NOMO-1 (cell line): Measurements from ENCODE around the gene SIGLEC7.
"Not testable (repeated sequence)": the region's sequence is repeated elsewhere in the genome, so short reads cannot be mapped to it uniquely, and the experiment has no call there.

Experiments used
- DNase-seq, 2 experiments: peaks; one replicate each; lab custom pipeline; 2025; ENCODE audit not compliant: unreplicated experiment in 2 of 2; lab: John Stamatoyannopoulos, UW

Gene SIGLEC7

DNA sequence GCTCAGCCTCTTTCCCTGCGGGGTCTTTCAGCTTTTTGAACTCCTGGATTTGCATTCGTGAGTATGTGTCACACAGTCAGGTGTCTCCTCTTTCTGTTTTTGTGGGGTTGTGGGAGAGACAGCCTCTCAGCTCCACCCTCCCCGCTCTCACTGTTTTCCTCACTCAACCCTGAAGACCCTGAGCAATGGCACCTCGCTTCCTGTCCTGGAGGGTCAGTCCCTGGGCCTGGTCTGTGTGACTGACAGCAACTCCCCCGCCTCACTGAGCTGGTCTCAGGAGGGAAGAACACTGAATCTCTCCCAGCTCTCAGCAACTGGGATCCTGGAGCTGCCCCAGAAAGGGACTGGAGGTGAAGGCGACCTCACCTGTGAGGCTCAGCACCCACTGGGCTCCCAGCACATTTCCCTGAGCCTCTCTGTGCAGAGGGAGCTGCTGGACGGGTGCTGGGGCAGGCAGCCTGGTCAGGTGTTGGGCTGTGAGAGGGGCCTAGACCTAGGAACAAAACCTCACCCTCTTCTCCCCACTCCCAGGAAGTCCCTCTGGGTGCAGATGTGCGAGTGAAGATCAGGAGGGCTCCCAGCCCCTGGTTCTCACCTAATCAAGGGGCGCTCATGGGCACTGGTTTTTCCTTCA lies 4.2 kb upstream of the SIGLEC7 start:
- no peak for DNase-seq

DNA sequence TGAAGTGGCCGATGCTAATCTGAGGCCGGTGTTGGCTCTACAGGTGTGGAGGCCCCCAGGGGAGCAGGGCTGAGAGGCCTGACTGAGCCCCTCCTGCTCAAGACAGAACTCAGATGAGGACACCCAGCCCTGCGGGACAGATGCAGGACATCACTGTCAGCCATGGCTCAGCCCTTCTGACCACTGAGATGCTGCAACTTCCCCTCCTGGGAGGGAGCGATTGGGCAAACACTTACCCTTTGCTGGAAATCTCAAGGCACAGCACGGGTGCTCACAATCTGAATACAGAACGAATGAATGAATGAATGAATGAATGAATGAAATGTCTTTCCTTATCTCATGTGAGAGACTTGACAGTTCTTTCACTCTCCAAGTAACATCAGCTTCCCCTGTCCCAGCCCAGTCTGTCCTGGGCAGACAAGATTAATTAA lies 3.5 kb upstream of the SIGLEC7 start:
- DNase-seq: peak; percentile 76 to 88

DNA sequence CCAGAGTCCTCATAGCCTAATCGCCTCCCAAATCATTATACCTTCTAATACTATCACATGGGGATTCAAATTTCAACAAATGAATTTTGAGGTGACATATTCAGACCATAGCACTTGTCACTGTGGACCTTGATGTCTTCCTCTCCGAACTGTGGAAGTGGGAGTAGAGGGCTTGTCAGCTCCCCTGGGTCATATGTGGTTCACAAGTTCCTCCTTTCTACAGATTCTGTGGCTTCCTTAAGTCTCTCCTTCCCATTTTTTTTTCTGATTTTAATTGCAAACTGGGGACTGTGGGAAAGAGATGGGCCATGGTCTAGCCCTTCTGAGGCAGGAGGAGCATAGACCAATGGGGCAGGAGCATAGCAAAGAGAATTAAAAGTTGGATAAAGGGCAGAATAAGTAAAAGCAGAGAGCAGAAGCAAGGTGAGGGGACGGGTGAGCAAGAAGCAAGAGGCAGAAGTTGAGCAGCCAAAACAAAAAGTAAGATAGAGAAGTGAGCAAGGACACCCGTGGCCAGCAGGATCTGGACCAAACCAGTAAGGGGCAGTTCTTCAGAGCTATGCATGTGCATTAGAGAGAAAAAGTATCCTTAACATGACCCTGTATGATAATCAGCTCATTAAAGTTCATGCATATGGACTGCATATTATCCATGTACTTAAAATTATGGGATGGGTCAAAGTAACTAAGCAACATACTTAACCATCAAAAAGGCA lies 2.6 kb upstream of the SIGLEC7 start:
- peak; percentile 69 to 87 for DNase-seq

DNA sequence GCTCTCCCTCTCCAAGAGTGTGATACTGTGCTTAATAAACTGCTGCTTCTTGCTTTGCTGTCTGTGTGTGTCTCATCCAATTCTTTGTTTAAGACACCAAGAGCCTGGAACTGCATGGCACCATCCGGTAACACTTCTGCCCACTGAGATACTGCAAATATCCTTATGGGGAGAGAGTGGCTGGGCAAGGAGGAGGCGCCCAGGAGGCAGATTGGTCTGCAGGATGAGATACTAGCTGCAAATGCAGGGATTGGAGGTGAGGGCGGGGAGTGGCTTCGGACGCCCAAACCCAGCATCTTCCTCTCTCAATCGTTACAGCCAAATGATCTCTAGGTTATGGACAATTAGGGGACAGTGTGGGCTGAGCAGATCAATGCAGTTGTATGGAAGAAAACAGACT lies 1.7 kb upstream of the SIGLEC7 start:
- no peak for DNase-seq

DNA sequence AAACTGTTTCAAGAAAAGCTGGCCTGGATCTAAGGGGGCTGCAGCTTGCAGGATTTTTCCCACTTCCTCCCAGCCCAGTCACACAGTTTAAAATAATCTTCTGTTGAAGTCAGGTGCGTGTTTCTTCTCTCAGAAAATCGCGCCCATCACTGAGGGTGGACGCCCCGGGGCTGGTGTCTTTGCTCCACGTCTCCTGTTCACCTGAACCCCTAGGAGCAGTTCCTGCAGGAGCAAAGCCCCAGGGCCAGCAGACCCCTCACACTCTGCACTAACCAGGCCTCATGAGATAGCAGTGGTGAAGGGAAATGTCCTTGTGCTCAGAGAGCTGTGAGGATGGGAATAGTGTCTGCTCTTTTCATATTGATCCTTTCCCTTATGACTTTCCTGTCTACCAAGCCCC lies 920 bp upstream of the SIGLEC7 start:
- no peak for DNase-seq

DNA sequence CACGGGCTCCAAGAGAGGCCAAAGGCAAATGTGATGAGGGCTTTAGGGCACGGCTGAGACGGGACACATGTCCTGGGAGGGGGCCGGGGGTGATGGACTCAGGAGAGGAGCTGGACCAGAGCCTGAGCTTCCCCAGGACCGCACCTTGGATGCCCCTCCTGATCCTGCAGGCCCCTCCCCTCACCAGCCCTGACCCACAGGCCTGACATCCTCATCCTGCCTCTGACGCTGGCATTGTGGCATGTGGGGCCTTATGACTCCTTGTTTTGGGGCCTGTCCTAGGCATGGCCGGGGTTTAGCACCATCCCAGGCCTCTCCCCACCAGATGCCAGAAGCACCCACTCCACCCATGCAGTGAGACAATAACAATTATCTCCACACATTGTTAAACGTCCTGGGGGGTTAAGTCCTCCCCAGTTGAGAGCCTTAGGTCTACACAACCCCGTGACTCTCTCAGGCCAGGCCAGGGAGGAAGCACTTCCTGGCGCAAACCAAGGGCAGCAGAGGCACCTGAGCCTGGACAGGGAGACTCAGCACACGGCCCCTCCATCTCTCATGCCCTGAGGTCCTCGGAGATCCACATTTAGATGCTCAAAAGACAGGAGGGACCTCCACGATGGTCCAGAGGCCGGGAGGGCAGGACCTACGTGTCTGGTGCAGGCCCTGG lies 841 bp downstream of the SIGLEC7 start:
- not testable (repeated sequence) for DNase-seq

DNA sequence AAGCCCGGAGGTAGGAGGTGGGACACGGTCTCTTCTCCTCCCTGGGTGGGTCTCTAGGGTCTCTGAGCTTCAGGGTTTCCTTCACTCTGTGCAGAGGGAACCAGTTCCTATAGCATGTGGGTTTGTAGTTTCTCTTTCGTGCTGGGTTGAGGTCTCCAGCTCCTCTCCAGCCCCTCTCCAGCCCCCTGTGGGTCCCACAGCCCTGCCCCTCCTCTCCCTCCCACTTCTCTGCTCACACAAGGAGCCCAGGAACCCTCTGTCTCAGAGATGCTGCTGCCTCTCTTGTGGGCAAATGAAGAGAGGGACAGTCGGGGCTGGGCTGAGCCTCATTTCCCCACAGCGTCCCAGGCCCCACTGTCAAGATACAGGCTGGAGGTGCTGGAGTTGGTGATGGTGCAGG lies 1.4 kb downstream of the SIGLEC7 start:
- no peak for DNase-seq

DNA sequence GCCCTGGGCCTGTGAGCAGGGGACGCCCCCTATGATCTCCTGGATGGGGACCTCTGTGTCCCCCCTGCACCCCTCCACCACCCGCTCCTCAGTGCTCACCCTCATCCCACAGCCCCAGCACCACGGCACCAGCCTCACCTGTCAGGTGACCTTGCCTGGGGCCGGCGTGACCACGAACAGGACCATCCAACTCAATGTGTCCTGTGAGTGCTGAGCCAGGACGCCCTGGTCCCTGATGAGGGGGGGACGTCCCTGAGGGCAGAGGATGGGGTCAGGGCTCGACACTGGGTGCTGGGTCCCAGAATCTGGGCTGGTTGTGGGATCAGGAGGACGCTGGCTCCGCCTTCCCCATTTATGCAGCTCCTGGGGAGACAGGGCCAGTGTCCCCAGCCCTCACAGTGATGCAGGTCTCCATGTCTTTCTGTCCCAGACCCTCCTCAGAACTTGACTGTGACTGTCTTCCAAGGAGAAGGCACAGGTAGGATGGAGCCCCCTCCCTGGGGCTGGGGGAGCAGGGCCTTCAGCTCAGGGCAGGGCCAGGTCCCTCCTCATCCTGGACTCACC lies 2.5 kb downstream of the SIGLEC7 start:
- no peak for DNase-seq

DNA sequence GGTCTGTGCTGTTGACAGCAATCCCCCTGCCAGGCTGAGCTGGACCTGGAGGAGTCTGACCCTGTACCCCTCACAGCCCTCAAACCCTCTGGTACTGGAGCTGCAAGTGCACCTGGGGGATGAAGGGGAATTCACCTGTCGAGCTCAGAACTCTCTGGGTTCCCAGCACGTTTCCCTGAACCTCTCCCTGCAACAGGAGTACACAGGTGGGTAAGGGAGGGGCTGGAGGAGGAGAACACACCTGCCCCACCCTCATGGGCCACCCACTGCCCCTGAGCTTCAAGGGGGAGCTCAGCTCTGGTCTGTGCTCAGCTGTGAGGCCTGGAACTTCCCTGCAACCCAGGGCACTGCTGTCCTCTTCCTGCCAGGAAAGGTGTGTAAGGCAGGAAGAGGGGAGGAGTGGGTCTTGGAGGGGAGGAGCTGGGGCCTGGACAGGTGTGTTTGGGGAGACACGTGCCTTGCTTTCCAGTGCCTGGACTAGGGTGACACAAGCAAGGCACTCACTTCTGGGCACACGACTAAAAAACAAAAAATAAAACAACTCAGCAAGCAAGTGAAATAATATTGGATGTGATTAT lies 3.9 kb downstream of the SIGLEC7 start:
- DNase-seq: no peak

DNA sequence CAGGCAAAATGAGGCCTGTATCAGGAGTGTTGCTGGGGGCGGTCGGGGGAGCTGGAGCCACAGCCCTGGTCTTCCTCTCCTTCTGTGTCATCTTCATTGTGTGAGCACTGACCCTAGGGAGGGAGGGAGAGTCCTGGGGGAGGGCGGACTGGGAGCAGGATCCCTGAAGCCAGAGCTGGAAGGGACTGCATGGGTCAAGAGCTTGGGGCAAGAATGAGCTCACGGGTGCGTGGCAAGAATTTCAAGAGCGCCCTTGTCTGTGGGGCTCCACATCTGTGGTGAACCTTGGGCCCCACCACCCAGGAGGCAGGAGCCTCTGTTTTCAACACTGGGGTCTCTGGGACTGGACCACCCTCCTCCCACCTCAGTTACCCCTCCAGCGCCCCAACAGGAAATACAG lies 4.7 kb downstream of the SIGLEC7 start:
- no peak for DNase-seq

DNA sequence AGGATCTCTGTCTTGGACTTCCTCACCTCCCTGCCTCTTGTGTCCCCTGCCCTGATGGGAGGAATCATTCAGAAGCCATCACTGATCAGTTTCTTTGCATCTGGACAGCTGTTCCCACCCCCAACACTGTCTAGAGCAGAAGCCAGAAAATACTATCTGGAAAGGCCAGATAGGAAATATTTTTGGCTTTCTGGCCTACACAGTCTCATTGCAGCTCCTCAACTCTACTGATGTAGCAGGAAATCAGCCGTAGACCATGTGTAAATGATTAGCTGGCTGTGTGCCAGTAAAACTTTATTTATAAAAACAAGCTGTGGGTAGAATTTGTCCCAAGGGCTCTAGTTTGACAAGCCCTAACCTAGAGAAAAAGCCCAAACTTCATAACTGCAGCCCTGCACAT lies 5.6 kb downstream of the SIGLEC7 start:
- DNase-seq: no peak

DNA sequence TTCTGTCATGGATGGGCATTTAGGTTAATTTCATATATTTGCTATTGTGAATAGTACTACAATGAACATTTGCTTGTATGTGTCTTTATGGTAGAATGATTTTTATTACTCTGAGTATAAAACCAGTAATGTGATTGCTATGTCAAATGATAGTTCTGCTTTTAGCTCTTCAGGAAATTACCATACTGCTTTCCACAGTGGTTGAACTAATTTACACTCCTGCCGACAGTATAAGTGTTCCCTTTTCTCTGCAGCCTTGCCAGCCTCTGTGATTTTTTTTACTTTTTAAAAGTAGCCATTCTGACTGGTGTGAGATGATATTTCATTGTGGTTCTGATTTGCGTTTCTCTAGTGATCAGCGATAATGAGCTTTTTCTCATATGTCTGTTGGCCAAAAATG lies 6.5 kb downstream of the SIGLEC7 start:
- peak in 1 of 2 experiments; percentile 81 for DNase-seq

DNA sequence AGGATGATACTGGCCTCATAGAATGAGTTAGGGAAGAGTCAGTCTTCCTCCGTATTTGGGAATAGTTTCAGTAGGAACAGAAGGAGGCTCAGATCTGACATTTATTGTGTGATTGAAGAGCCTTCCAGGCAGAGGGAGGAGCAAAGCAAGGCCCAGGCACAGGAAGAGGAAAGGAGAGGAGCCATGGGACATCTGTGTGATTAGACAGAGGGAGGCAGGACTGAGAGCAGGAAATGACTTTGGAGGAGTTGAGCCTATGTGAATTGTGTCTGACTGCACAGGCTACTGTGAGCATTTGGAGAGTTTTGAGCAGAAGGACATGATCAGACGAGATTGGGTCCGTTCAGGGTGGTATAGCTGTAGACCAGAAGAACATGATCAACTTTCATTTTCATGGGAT lies 8.5 kb downstream of the SIGLEC7 start:
- DNase-seq: no peak

DNA sequence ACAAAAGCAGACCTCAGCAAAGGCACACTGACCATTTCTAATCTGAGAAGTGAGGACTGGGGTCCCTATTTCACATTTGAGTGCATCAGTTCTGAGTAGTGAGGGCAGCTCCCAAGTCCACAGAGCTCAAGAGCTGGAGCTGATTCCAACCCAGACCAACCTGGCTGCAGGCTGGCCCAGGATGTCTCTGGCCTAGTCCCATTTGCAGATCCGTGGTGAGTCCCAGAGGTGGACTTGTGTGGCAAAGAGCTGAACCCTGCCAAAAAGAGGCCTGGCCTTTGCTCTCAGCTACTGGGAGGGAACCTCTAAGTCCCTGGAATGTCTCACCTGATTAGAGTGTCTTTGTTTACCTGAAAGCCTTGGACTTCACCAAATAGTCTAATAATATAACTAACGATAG lies 14.6 kb downstream of the SIGLEC7 start:
- no peak for DNase-seq

DNA sequence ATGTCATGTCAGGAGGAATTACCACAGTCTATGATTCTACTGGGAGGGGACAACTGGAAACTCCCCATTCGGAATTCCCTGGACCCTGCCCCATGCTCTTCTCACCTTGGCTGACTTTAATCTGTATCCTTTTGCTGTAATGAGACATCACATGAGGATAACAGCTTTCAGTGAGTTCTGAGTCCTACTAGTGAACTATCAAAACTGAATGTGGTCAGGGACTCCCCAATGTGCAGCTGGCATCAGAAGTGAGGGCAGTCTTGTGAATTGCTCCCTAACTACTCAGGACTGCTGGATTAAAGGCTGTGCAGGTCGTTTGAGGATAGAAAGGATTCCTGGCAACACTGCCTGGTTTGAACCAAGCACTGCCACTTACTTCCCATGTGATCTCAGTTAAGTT lies 15.2 kb downstream of the SIGLEC7 start:
- no peak for DNase-seq

DNA sequence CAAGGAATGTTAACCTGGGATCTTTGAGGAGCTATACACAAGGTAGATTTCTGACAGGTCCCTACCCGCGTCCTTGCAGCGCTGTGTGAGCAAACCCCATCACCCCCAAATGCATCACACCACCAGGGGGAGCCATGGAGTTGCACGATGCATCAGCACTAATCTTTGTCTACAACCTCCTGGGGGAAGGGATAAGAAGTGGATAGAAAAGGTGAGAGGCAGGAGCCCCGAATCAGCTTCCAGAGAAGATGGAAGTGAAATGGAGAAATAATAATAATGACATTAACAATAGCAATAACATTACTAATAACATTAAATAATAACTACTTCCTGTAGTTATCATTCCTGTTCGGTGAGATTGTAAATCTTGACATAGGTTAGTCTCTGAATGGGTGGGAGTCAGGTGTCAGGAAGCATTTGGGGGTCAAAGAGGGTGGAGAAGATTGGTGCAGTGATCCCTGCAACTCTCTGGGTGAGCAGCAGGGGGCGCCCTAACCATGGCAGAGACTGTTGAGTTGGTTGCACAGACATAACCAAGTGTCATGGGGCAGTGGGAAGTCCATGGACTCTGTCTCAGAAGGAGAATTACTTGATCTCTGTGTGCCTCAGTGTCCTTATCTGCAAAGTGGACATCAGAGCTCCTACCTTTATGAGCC lies 16.5 kb downstream of the SIGLEC7 start:
- peak; percentile 38 to 46 for DNase-seq

DNA sequence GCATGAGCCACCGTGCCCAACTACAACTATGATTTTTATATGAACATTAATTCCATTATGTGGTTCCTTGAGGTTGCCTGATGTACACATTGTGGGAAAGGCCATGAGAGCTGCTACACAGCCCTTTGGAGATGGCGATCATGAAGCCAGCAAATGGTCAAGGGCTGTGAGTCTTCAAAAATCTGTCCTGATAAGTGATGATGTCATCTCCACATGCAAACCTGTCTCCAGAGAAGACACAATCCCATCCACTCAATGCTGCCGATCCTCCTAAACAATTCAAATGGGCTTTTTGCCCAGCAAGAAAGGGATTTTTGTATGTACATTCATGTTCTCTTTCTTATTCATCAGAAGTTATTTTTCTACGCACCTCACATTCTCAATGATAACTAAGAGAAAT lies 17.6 kb downstream of the SIGLEC7 start:
- no peak for DNase-seq

DNA sequence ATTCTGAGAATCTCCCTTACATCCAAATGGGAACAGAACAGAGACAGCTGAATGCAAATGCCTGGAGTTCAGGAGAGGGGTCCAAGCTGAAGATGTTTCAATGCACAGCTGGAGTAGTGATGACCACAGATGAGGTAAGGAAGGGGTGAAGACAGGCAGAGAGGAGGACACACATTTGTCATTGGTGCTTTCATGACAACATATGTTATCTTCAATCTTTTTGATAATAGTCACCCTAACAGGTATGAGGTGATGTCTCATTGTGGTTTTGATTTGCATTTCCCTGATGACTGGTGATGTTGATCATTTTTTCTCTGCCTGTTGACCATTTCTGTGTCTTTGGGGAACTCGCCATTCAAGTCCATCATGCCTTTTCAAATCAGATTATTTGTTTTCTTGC lies 19.2 kb downstream of the SIGLEC7 start:
- no peak for DNase-seq

DNA sequence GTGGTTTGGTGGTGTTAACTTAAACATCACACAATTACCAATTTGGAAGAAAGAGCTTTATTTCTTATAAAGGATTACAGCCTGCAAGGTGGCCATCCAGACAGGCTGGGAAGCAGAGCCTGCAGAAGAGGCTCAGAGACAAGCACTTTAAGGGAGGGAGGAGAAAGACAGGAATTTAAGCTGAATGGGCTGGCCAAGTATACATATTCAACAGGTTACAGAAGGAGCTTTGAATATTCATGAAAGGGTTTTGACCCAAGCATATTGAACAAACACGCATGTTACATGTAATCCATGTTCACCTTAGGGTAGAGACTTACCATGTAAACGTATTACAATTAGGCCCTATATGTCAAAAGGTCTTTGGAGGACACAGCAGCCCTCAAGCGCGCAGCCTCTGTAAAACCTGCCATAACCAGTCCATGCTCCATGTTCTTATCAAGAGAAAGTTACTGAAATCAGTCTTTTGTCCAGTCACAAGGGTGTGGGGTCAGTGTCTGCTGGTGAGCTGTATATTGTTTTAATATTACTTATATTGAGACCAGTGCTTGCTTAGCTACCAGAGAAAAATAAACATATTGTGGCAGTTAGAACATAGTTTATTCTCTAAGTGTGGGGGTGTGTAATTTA lies 19.9 kb downstream of the SIGLEC7 start:
- DNase-seq: no peak

DNA sequence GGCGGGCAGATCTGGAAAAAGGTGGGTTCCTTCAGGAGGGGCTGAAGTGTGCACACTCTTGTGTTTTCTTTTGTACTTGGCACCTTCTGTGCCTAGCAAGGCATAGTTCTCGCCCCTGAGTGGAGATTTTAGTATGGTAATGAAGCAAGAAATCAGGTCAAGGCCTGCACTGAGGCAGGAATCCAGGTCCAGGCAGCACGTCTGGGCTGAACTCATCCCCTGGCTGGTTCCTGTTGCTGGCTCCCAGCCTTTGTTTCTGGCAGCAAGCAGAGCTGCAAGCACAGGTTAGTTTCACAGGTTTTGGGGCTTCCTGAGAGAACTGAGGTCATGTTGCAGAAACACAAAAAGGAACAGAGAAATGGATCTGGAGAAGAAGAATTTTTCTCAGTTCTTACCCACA lies 21.2 kb downstream of the SIGLEC7 start:
- no peak for DNase-seq
